ENCODE measurements around the gene CTTNBP2NL.
"Not testable (repeated sequence)": the region's sequence is repeated elsewhere in the genome, so short reads cannot be mapped to it uniquely, and the experiment has no call there.

Gene CTTNBP2NL

DNA sequence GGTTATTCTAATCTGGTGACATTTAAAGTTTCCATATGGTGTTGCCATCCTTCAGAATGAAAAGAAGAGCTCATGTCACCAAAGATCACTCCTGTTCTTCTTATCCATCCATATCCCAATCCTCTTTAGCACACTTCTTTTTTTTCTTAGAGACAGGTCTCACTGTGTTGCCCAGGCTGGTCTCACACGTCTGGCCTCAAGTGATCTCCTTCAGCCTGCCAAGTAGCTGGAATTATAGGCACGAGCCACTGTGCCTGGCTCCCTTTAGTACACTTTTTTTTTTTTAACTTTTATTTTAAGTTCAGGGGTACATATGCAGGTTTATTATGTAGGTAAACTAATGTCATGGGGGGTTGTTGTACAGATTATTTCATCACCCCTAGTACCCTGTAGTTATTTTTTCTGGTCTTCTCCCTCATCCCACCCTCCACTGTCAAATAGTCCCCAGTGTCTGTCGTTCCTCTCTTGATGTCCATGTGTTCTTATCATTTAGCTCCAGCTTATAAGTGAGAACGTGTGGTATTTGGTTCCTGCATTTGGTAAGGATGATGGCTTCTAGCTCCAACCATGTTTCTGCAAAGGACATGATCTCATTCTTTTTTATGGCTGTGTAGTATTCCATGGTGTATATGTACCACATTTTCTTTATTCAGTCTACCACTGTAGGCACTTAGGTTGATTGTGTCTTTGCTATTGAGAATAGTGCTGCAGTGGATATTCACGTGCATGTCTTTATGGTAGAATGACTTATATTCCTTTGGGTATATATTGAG, 40.6 kb downstream of the CTTNBP2NL start:
- H3K9me3 ChIP-seq (ENCODE audit: control insufficient read depth in 1 of 2, low read length in 2 of 2): no peaks in the 10 kb centered on the region
- H3K27ac ChIP-seq (ENCODE audit: low read length): no peak overlapping the region
- H3K4me1 ChIP-seq (ENCODE audit: control insufficient read depth in 1 of 2, insufficient read depth in 2 of 2, low read length in 2 of 2): peaks cover 0 to 15% of the 10 kb centered on the region in 2 donors
- H3K27me3 ChIP-seq (ENCODE audit: low read depth, low read length): no peaks in the 10 kb centered on the region
- H3K4me3 ChIP-seq (ENCODE audit: low read depth in 1 of 2, low read length in 2 of 2): no peak overlapping the region
- no peaks in the 10 kb centered on the region for H3K36me3 ChIP-seq (ENCODE audit: control insufficient read depth in 1 of 2, insufficient read depth in 2 of 2, low read length in 2 of 2)

DNA sequence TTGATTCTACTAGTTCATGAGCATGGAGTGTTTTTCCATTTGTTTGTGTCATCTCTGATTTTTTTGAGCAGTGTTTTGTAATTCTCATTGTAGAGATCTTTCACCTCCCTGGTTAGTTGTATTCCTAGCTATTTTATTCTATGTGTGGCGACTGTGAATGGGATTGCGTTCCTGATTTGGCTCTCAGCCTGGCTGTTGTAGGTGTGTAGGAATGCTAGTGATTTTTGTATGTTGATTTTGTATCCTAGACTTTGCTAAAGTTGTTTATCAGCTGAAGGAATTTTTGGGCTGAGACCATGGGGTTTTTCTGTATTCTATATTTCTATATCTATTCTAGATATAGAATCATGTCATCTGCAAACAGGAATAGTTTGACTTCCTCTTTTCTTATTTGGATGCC, 42.1 kb downstream of the CTTNBP2NL start:
- not testable (repeated sequence) for H3K36me3 ChIP-seq (ENCODE audit: control insufficient read depth in 1 of 2, insufficient read depth in 2 of 2, low read length in 2 of 2); H3K9me3 ChIP-seq (ENCODE audit: control insufficient read depth in 1 of 2, low read length in 2 of 2); H3K27ac ChIP-seq (ENCODE audit: low read length); H3K4me3 ChIP-seq (ENCODE audit: low read depth in 1 of 2, low read length in 2 of 2); H3K27me3 ChIP-seq (ENCODE audit: low read depth, low read length)
- peaks cover 0 to 15% of the 10 kb centered on the region in 2 donors for H3K4me1 ChIP-seq (ENCODE audit: control insufficient read depth in 1 of 2, insufficient read depth in 2 of 2, low read length in 2 of 2)

DNA sequence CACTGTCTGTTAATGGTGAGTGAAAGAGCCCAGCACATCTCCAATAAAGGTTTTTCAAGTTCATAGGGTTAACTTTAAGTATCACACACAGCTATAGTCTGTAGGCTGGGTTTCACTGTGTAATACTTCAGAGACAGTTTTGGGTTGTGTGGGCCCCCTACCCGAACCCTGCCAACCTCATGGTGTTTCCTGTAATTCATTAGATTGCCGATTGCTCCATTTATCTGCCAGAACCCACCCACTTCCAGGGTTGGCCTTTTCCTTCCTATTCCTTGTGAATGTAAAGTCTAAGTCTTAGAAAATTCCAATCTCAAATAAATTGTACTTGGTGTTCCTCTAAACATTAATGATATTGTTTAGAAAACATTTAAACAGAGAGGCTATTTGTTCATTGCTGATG, 43.6 kb downstream of the CTTNBP2NL start:
- Histone ChIP-seq H3K4me1 (ENCODE audit: control insufficient read depth in 1 of 2, insufficient read depth in 2 of 2, low read length in 2 of 2) (peaks cover 0 to 15% of the 10 kb centered on the region in 2 donors), H3K27ac (ENCODE audit: low read length) (no peak overlapping the region)

DNA sequence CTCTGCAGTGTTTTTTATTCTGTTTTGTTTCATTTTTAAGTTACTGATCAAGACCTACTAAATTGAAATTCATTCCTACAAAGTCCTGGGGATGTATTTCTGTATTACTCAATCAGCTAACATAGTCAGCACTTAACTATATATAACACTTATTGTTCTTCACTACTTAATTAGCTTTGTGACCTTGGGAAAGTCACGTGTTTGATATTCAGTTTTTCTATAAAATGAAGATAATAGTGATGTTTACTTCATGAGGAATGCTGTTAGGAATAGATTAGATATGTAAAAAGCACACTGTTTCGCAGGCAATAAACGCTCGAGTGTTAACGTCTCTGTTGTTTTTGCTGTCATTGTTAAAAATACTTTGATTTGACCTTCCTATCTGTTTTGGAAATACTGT, 44.6 kb downstream of the CTTNBP2NL start:
- Histone ChIP-seq H3K27me3 (ENCODE audit: low read depth, low read length) (no peaks in the 10 kb centered on the region), H3K4me1 (ENCODE audit: control insufficient read depth in 1 of 2, insufficient read depth in 2 of 2, low read length in 2 of 2) (peaks cover 0 to 15% of the 10 kb centered on the region in 2 donors), H3K4me3 (ENCODE audit: low read depth in 1 of 2, low read length in 2 of 2) (no peak overlapping the region)

More for the DNA sequence above, 43.6 kb downstream of the CTTNBP2NL start:
- no peaks in the 10 kb centered on the region for H3K27me3 ChIP-seq (ENCODE audit: low read depth, low read length)
- H3K36me3 ChIP-seq (ENCODE audit: control insufficient read depth in 1 of 2, insufficient read depth in 2 of 2, low read length in 2 of 2): no peaks in the 10 kb centered on the region
- no peaks in the 10 kb centered on the region for H3K9me3 ChIP-seq (ENCODE audit: control insufficient read depth in 1 of 2, low read length in 2 of 2)
- no peak overlapping the region for H3K4me3 ChIP-seq (ENCODE audit: low read depth in 1 of 2, low read length in 2 of 2)

DNA sequence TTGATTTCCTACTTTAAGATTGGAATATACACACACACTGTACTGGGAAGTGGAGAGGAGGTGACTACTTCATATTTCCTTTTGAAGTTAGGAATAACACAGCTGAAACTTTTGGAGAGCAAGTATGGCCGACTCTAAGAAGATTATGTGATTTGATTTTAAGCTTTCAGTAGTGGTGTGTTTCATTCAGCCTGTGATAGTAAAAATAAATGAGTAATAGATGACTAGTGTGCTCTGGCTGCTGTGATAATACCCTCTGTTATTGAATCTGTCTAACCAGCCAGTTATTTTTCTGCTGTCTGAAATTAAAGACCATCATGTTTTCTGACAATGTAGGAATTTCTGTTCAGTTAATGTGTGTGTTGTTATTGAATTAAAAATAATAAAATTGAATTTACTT, 48.3 kb downstream of the CTTNBP2NL start:
- Histone ChIP-seq H3K27ac (ENCODE audit: low read length) (no peak overlapping the region), H3K27me3 (ENCODE audit: low read depth, low read length) (no peaks in the 10 kb centered on the region), H3K4me1 (ENCODE audit: control insufficient read depth in 1 of 2, insufficient read depth in 2 of 2, low read length in 2 of 2) (peaks cover 0 to 9% of the 10 kb centered on the region in 2 donors), H3K4me3 (ENCODE audit: low read depth in 1 of 2, low read length in 2 of 2) (no peak overlapping the region), H3K9me3 (ENCODE audit: control insufficient read depth in 1 of 2, low read length in 2 of 2) (no peaks in the 10 kb centered on the region), H3K36me3 (ENCODE audit: control insufficient read depth in 1 of 2, insufficient read depth in 2 of 2, low read length in 2 of 2) (peaks cover 0 to 8% of the 10 kb centered on the region in 2 donors)

More for the DNA sequence above, 44.6 kb downstream of the CTTNBP2NL start:
- no peaks in the 10 kb centered on the region for H3K9me3 ChIP-seq (ENCODE audit: control insufficient read depth in 1 of 2, low read length in 2 of 2)
- H3K36me3 ChIP-seq (ENCODE audit: control insufficient read depth in 1 of 2, insufficient read depth in 2 of 2, low read length in 2 of 2): peaks cover 0 to 6% of the 10 kb centered on the region in 2 donors
- no peak overlapping the region for H3K27ac ChIP-seq (ENCODE audit: low read length)

DNA sequence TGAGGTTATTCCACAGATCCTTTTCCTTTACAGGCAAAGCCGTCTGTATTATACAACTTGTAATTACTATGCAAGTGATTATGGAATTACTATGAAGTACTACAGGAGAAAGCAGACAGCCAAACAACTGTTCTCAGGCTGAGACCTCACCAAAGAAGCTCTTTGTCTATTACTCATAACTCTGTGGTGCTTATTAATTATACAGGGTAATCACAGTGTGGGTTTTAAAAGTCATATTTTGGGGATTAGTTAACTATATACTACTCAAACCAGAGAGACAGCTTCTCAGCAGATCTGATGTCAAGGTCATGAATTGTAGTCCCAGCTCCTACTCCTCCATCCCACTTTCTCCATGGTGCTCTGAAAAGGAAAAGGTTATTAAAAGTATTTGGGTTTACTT, 49.6 kb downstream of the CTTNBP2NL start:
- no peaks in the 10 kb centered on the region for H3K27me3 ChIP-seq (ENCODE audit: low read depth, low read length)
- H3K9me3 ChIP-seq (ENCODE audit: control insufficient read depth in 1 of 2, low read length in 2 of 2): no peaks in the 10 kb centered on the region
- peaks cover 0 to 4% of the 10 kb centered on the region in 2 donors for H3K4me1 ChIP-seq (ENCODE audit: control insufficient read depth in 1 of 2, insufficient read depth in 2 of 2, low read length in 2 of 2)
- peaks cover 3 to 8% of the 10 kb centered on the region in 2 donors for H3K36me3 ChIP-seq (ENCODE audit: control insufficient read depth in 1 of 2, insufficient read depth in 2 of 2, low read length in 2 of 2)
- no peak overlapping the region for H3K4me3 ChIP-seq (ENCODE audit: low read depth in 1 of 2, low read length in 2 of 2)
- H3K27ac ChIP-seq (ENCODE audit: low read length): no peak overlapping the region

DNA sequence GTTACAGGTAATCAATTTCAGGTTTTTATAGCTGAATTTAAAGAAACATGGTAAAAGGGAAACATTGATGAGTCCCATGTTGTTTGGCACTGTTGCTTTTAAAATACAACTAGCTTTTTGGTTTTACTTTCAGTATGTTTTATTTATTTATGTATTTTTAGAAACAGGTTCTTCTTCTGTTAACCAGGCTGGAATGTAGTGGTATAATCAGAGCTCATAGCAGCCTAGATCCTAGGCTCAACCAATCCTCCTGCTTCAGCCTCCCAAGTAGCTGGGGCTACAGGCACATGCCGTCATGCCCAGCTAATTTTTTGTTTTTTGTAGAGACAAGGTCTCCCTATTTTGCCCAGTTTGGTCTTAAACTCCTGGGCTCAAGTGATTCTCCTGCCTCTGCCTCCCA, 50.4 kb downstream of the CTTNBP2NL start:
- Histone ChIP-seq H3K27ac (ENCODE audit: low read length) (no peak overlapping the region), H3K9me3 (ENCODE audit: control insufficient read depth in 1 of 2, low read length in 2 of 2) (no peaks in the 10 kb centered on the region), H3K4me3 (ENCODE audit: low read depth in 1 of 2, low read length in 2 of 2) (no peak overlapping the region), H3K27me3 (ENCODE audit: low read depth, low read length) (no peaks in the 10 kb centered on the region), H3K36me3 (ENCODE audit: control insufficient read depth in 1 of 2, insufficient read depth in 2 of 2, low read length in 2 of 2) (peaks cover 3 to 8% of the 10 kb centered on the region in 2 donors), H3K4me1 (ENCODE audit: control insufficient read depth in 1 of 2, insufficient read depth in 2 of 2, low read length in 2 of 2) (peaks cover 0 to 4% of the 10 kb centered on the region in 2 donors)

DNA sequence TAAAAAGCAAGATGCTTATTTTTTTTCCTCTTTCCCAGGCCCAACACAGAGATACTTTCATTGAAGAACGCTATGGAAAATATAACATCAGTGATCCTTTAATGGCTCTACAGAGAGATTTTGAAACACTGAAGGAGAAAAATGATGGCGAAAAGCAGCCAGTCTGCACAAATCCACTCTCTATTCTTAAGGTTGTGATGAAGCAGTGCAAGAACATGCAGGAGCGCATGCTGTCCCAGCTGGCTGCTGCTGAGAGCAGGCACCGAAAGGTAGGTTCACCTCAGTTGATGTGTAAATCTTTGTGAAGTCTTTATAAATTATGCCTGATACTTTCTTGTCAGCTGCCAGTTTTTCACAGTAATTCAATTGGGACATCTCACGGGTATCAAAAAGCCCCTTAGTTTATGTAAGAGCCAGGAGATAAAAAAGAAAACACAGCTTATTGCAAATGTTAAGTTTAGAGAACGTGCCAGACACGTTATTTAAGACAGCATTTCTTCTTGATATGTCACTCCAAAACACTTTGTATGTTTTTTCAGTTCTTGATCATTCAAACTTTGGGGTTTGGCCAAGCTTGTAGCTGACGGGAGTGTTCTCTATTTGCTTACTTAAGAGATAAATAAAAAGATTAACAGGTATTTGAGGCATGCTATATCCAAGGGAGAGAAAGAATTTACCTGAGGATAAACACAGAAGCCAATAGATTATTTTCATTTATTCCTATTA, 53.1 kb downstream of the CTTNBP2NL start:
- Histone ChIP-seq H3K27ac (ENCODE audit: low read length) (no peak overlapping the region), H3K27me3 (ENCODE audit: low read depth, low read length) (no peaks in the 10 kb centered on the region), H3K9me3 (ENCODE audit: control insufficient read depth in 1 of 2, low read length in 2 of 2) (no peaks in the 10 kb centered on the region), H3K36me3 (ENCODE audit: control insufficient read depth in 1 of 2, insufficient read depth in 2 of 2, low read length in 2 of 2) (peaks cover 3 to 12% of the 10 kb centered on the region in 2 donors), H3K4me3 (ENCODE audit: low read depth in 1 of 2, low read length in 2 of 2) (no peak overlapping the region), H3K4me1 (ENCODE audit: control insufficient read depth in 1 of 2, insufficient read depth in 2 of 2, low read length in 2 of 2) (peaks cover 0 to 4% of the 10 kb centered on the region in 2 donors)

DNA sequence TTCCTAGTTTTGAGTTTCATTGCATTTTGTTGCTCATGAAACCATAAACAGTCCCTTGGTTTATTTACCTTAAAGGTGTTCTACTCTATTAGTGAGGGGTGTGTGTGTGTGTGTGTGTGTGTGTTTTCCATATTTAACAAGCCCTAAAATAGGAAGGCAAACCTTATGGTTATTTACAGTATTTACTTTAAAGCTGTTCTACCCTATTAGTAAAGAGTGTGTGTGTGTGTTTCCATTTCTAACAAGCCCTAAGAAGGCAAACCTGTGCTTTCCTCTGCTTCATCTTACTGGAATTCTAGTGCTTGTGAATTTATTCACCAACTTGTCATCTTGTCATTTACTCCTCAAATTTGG, 53.6 kb downstream of the CTTNBP2NL start:
- Histone ChIP-seq H3K27ac (ENCODE audit: low read length) (no peak overlapping the region), H3K4me3 (ENCODE audit: low read depth in 1 of 2, low read length in 2 of 2) (no peak overlapping the region), H3K36me3 (ENCODE audit: control insufficient read depth in 1 of 2, insufficient read depth in 2 of 2, low read length in 2 of 2) (peaks cover 7 to 12% of the 10 kb centered on the region in 2 donors), H3K27me3 (ENCODE audit: low read depth, low read length) (no peaks in the 10 kb centered on the region), H3K4me1 (ENCODE audit: control insufficient read depth in 1 of 2, insufficient read depth in 2 of 2, low read length in 2 of 2) (peaks cover 0 to 4% of the 10 kb centered on the region in 2 donors), H3K9me3 (ENCODE audit: control insufficient read depth in 1 of 2, low read length in 2 of 2) (no peaks in the 10 kb centered on the region)

DNA sequence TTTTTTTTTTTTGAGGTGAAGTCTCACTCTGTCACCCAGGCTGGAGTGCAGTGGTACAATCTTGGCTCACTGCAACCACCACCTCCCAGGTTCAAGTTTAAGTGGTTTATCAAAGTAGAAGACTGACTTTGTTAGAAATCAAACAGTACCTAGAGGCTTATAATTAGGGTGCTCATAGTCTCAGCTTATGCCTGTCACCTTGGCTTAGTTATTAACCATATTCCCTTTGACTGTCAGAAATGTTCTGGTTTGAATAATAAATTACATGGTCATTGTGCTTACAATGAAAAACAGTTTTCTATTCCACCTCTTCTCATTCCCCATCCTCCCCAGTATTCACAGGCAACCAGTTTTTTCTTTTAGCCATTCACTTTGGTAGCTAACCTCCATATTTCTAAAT, 54.8 kb downstream of the CTTNBP2NL start:
- Histone ChIP-seq H3K4me1 (ENCODE audit: control insufficient read depth in 1 of 2, insufficient read depth in 2 of 2, low read length in 2 of 2) (peaks cover 0 to 4% of the 10 kb centered on the region in 2 donors), H3K9me3 (ENCODE audit: control insufficient read depth in 1 of 2, low read length in 2 of 2) (no peaks in the 10 kb centered on the region), H3K27me3 (ENCODE audit: low read depth, low read length) (no peaks in the 10 kb centered on the region), H3K27ac (ENCODE audit: low read length) (no peak overlapping the region), H3K4me3 (ENCODE audit: low read depth in 1 of 2, low read length in 2 of 2) (no peak overlapping the region), H3K36me3 (ENCODE audit: control insufficient read depth in 1 of 2, insufficient read depth in 2 of 2, low read length in 2 of 2) (peaks cover 5 to 16% of the 10 kb centered on the region in 2 donors)

DNA sequence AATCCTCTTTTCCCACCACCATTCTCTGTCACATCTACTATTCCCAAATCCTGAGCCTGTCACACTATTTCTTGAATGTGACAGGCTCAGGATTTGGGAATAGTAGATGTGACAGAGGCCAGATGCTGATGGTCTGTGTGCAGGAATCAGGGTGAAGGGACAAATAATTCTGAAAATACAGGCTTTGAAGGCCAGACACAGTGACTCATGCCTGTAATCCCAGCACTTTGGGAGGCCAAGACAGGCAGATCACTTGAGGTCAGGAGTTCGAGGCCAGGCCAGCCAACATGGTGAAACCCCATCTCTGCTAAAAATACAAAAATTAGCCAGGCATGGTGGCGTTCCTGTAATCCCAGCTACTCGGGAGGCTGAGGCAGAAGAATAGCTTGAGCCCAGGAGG, 55.3 kb downstream of the CTTNBP2NL start:
- H3K27ac ChIP-seq (ENCODE audit: low read length): not testable (repeated sequence)

More for the DNA sequence above, 55.3 kb downstream of the CTTNBP2NL start:
- H3K4me3 ChIP-seq (ENCODE audit: low read depth in 1 of 2, low read length in 2 of 2); H3K4me1 ChIP-seq (ENCODE audit: control insufficient read depth in 1 of 2, insufficient read depth in 2 of 2, low read length in 2 of 2); H3K27me3 ChIP-seq (ENCODE audit: low read depth, low read length); H3K9me3 ChIP-seq (ENCODE audit: control insufficient read depth in 1 of 2, low read length in 2 of 2): not testable (repeated sequence)
- H3K36me3 ChIP-seq (ENCODE audit: control insufficient read depth in 1 of 2, insufficient read depth in 2 of 2, low read length in 2 of 2): peaks cover 10 to 21% of the 10 kb centered on the region in 2 donors

Data from muscle layer of duodenum (tissue), 2 donors.